HG03135 (cell line): ENCODE measurements around the gene FBH1.

Experiments used
- ATAC-seq: cut with Tn5 transposase; IDR thresholded peaks from one replicate; pipeline ENCODE4 v1.9.1; 2021; ENCODE audit warnings: mild to moderate bottlenecking, moderate library complexity; ENCODE audit not compliant: unreplicated experiment

FBH1 gene

GRCh38 chr10:5976512-5977470 lies 86.7 kb downstream of the FBH1 start:
- ATAC-seq: peak; percentile 8

- peak; percentile 61 for ATAC-seq
Measured at GRCh38 chr10:5977471-5978229, 87.6 kb downstream of the FBH1 start, which contains the start of gene IL15RA. IL15RA (minus strand) TSS chr10:5977543; CDS start chr10:5977492, 51 bp downstream.

GRCh38 chr10:5978230-5978489 lies 88.1 kb downstream of the FBH1 start:
- ATAC-seq: no peak

GRCh38 chr10:5981529-5981928 lies 91.5 kb downstream of the FBH1 start:
- ATAC-seq: no peak

GRCh38 chr10:5983774-5984173 lies 93.7 kb downstream of the FBH1 start:
- ATAC-seq: no peak

- ATAC-seq: no peak
Measured at GRCh38 chr10:5985029-5985428, 95.0 kb downstream of the FBH1 start.
